ENCODE results near the gene RGS9BP. TPM values are rescaled to one million over a fixed set of nuclear protein-coding genes. Genes with fewer than 3 reads are reported as not detected.

The RGS9BP gene
- total RNA-seq, 2 donors from 2014 or later = not detected

- 96 to 100% methylated on average over 4 to 22 of the region's 22 CpGs for WGBS, 2 experiments (ENCODE audit: insufficient coverage in 1 of 2, insufficient read length in 1 of 2)
- H3K27me3 Mint-ChIP-seq (ENCODE audit: insufficient read depth) = peaks cover 4% of the 10 kb centered on the region
- Histone ChIP-seq H3K27me3 (ENCODE audit: control insufficient read depth, insufficient read depth, low read length, poor library complexity, severe bottlenecking) (no peaks in the 10 kb centered on the region), H3K4me3 (ENCODE audit: low read length) (no peak overlapping the region), H3K27ac (ENCODE audit: low read depth, low read length) (no peak overlapping the region), H3K9me3 (ENCODE audit: control insufficient read depth, low read length) (no peaks in the 10 kb centered on the region), H3K4me1 (ENCODE audit: control insufficient read depth, insufficient read depth, low read length) (no peaks in the 10 kb centered on the region), H3K36me3 (ENCODE audit: control insufficient read depth, insufficient read depth, low read length) (no peaks in the 10 kb centered on the region), H3K9ac (ENCODE audit: extremely low read depth, low read length, poor library complexity, severe bottlenecking) (no peak overlapping the region)
- peaks cover 2% of the 10 kb centered on the region for H3K9me3 Mint-ChIP-seq
- TF ChIP-seq, protein P1, sequence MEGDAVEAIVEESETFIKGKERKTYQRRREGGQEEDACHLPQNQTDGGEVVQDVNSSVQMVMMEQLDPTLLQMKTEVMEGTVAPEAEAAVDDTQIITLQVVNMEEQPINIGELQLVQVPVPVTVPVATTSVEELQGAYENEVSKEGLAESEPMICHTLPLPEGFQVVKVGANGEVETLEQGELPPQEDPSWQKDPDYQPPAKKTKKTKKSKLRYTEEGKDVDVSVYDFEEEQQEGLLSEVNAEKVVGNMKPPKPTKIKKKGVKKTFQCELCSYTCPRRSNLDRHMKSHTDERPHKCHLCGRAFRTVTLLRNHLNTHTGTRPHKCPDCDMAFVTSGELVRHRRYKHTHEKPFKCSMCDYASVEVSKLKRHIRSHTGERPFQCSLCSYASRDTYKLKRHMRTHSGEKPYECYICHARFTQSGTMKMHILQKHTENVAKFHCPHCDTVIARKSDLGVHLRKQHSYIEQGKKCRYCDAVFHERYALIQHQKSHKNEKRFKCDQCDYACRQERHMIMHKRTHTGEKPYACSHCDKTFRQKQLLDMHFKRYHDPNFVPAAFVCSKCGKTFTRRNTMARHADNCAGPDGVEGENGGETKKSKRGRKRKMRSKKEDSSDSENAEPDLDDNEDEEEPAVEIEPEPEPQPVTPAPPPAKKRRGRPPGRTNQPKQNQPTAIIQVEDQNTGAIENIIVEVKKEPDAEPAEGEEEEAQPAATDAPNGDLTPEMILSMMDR (conservative IDR thresholded peaks at IDR 0.05) = no peak
- peaks cover 2% of the 10 kb centered on the region for H3K36me3 Mint-ChIP-seq (ENCODE audit: low read depth)
- H3K27ac Mint-ChIP-seq = no peak overlapping the region
- DNase-seq = no peak
- H3K4me1 Mint-ChIP-seq = no peaks in the 10 kb centered on the region
- H3K4me3 Mint-ChIP-seq = no peak overlapping the region
These were observed 45.2 kb downstream of the RGS9BP start for GRCh38 chr19:32720936-32721250.

Other genes with a start within 250 kb of the RGS9BP start
- gene PDCD5, start 94.7 kb upstream of the RGS9BP start, total RNA-seq = 100 to 1,000 TPM; 100 to 102 TPM
- 10 to 100 TPM; 35.1 to 35.9 TPM for gene ANKRD27, start 668 bp upstream of the RGS9BP start, total RNA-seq
- gene NUDT19, start 16.0 kb downstream of the RGS9BP start, total RNA-seq = 1 to 10 TPM; 5.8 to 6.8 TPM
- under 1 TPM; 0.20 to 0.84 TPM for gene TDRD12, start 43.9 kb downstream of the RGS9BP start, total RNA-seq
- under 1 TPM in 1 of 2 donors, not detected in 1; 0.18 TPM for gene SLC7A9, start 193.9 kb downstream of the RGS9BP start, total RNA-seq

Measured in endodermal cell (in vitro differentiated cells).